Measurements from ENCODE around the gene SLC30A2.

Gene SLC30A2

GRCh38 chr1:25993197-25993951 lies 52.5 kb downstream of the SLC30A2 start:
- no peak overlapping the region for H3K27ac ChIP-seq
- TF ChIP-seq ZFX (IDR thresholded peaks at IDR 0.05; ENCODE audit: borderline replicate concordance): no peak
- TF ChIP-seq CTCF (IDR thresholded peaks at IDR 0.05): no peak

GRCh38 chr1:25992689-25993171 lies 53.2 kb downstream of the SLC30A2 start:
- H3K27ac ChIP-seq: no peak overlapping the region

DNA sequence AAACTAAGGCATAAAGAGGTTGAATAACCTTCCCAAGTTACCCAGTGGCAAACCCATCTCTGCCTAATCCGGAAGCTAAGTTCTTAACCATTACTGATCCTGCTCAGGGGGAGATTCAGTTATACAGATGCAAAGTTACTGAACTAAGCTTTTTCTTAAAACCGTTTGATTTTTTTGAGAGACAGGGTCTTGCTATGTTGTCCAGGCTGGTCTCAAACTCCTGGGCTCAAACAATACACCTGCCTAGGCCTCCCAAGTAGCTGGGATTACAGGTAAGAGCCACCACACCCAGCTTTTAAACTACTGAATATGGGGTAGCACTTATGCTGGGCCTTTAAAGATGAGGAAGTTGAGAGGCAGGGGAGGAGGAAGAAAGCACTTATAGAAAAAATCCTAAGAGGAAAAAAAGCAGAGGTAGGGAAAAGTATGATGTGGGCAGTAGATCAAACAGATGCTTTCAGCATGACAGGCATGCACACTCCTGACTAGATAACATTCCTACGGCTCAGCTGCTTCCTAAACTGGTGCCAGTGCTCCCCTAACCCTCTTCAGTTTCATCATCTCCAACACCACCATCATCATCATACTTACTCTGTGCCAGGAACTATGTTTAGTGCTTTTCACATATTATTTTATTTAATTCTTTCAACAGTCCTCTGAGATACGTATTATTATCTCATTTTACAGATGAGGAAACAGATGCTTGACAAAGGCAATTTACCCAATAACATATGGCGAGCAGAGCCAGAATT lies 53.8 kb downstream of the SLC30A2 start:
- no peak overlapping the region for H3K27ac ChIP-seq
- no peak for TF ChIP-seq ZFX (IDR thresholded peaks at IDR 0.05; ENCODE audit: borderline replicate concordance)
- no peak for TF ChIP-seq CTCF (IDR thresholded peaks at IDR 0.05)

More at GRCh38 chr1:25992689-25993171, 53.2 kb downstream of the SLC30A2 start:
- TF ChIP-seq CTCF (IDR thresholded peaks at IDR 0.05) (no peak), ZFX (IDR thresholded peaks at IDR 0.05; ENCODE audit: borderline replicate concordance) (no peak)

DNA sequence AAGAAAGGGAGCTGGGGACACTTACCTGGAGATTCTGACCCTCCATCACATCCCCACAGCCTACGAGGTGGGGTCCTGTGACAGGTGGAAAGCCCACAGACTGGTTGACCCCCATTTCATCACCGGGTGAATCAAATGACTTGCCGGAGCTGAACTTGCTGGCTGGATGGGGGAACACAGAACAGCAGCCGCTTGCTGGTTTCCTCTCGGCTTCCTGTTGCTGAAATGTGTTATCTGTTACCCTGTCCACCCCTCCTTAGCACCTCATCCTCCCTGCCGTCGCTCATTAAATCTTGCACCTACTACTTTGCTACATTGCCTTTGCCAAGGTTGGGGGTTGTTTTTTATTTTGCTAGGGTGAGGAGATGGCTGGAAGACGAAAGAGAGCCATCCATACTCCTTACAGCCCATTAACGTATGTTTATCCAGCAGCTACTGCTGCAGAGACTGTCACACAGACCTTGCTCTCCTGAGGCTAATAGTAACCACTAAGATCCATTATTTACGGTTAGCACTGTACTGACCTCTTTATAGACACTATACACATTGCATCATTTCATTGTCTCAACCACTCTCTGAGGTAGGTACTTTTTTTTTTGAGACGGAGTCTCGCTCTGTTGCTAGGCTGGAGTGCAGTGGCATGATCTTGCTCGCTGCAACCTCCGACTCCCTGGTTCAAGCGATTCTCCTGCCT lies 55.1 kb downstream of the SLC30A2 start:
- no peak for TF ChIP-seq ZFX (IDR thresholded peaks at IDR 0.05; ENCODE audit: borderline replicate concordance)
- TF ChIP-seq CTCF (IDR thresholded peaks at IDR 0.05): no peak

GRCh38 chr1:25990251-25990650 lies 55.7 kb downstream of the SLC30A2 start:
- TF ChIP-seq CTCF (IDR thresholded peaks at IDR 0.05): no peak
- TF ChIP-seq ZFX (IDR thresholded peaks at IDR 0.05; ENCODE audit: borderline replicate concordance): no peak
- H3K27ac ChIP-seq: no peak overlapping the region

More for the DNA sequence above, 55.1 kb downstream of the SLC30A2 start:
- no peak overlapping the region for H3K27ac ChIP-seq

DNA sequence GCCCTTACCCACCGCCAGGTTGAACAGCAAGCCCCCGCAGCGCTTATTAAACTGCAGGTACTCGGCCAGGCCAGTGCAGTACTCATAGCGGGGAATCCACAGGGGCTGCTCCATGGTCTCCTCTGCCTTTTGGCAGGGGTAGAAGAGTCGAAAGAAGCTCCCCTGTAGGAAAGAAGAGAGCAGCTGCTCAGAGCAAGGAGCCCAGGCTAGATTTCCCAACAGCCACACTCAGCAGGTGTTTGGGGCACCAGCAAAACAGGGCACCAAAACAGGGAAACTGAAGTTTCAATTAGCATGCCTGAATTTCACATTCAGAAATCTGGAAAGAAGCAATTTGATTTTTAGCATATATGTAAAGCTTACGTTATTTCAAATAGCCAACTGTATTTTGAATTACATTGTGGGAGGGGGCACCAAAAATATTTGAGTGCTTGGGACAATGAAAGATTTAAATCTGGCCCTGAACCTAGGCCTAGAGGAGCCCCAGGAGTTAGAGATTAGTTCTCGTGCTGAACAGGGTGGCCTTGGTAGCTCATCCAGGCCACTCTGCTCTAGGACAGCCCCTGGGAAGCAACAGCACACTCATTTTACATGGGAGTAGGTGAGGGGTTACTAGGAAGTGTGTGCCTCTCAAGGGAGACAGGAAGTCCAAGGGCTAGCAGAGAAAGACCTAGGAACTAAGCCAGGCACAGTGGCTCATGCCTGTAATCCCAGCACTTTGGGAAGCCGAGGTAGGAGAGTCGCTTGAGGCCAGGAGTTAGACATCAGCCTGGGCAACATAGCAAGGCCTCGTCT lies 56.3 kb downstream of the SLC30A2 start:
- H3K27ac ChIP-seq: no peak overlapping the region
- TF ChIP-seq ZFX (IDR thresholded peaks at IDR 0.05; ENCODE audit: borderline replicate concordance): no peak
- TF ChIP-seq CTCF (IDR thresholded peaks at IDR 0.05): no peak

Data from 22Rv1 (cell line).